Activated CD8-positive, alpha-beta memory T cell treated with anti-CD3 and anti-CD28 coated beads, Interleukin-2, amount 10 ng/mL, durations not matched to agents 7 days and 5 days (primary cell): ENCODE measurements around the gene VOPP1. TPM values are rescaled to one million over a fixed set of nuclear protein-coding genes. Genes with fewer than 3 reads are reported as not detected.

ENCODE experiments used
- ATAC-seq: fragments of 150-1000 bp; cut with Tn5 transposase; one replicate; pipeline ENCODE4 v1.10.0; 2021; ENCODE audit warnings: moderate library complexity
- CTCF ChIA-PET: fragments of 350-600 bp; sonication (Branson Sonifier 250); formaldehyde crosslinking; loops from one replicate; lab custom pipeline; 2021; ENCODE audit warnings: antibody characterized with exemption; lab: Charles Lee
- DNase-seq: peaks from one replicate; pipeline ENCODE4 v3.0.0-alpha.2; 2020
- H3K27ac Mint-ChIP-seq: one replicate; pipeline ENCODE4 v1.8.0; 2021; ENCODE audit warnings: mild to moderate bottlenecking, mixed read lengths
- H3K27me3 Mint-ChIP-seq: one replicate; pipeline ENCODE4 v1.8.0; 2021; ENCODE audit warnings: mixed read lengths
- H3K36me3 Mint-ChIP-seq: one replicate; pipeline ENCODE4 v1.8.0; 2021; ENCODE audit warnings: mild to moderate bottlenecking, mixed read lengths
- H3K4me1 Mint-ChIP-seq: one replicate; pipeline ENCODE4 v1.8.0; 2021; ENCODE audit warnings: mixed read lengths
- H3K4me3 Mint-ChIP-seq: one replicate; pipeline ENCODE4 v1.8.0; 2021; ENCODE audit warnings: mild to moderate bottlenecking, moderate library complexity, mixed read lengths
- H3K9me3 Mint-ChIP-seq: one replicate; pipeline ENCODE4 v1.8.0; 2022; ENCODE audit warnings: low read depth, mixed read lengths
- total RNA-seq, 2 experiments: library from RNA; stranded (reverse); gene quantifications; one replicate each; pipeline ENCODE4 v1.2.3, GENCODE V29; 2021

The VOPP1 gene
- total RNA-seq, 2 experiments from 2014 or later, result 42.3 to 67.3 TPM

GRCh38 chr7:55467047-55467593 is 105.2 kb downstream of the VOPP1 start:
- no peak overlapping the region for H3K27ac Mint-ChIP-seq
- H3K4me3 Mint-ChIP-seq, result no peak overlapping the region
- CTCF ChIA-PET, result interaction anchor here (1.0 kb wide), 1 partner anchor 14 kb away, joined by 3 read pairs; no protein-coding TSS in a partner anchor
- ATAC-seq (no peak), DNase-seq (no peak)
- peaks cover 29% of the 10 kb centered on the region for H3K4me1 Mint-ChIP-seq
- peaks cover 2% of the 10 kb centered on the region for H3K9me3 Mint-ChIP-seq
- no peaks in the 10 kb centered on the region for H3K27me3 Mint-ChIP-seq
- peaks cover 53% of the 10 kb centered on the region for H3K36me3 Mint-ChIP-seq

GRCh38 chr7:55465691-55466090 is 106.6 kb downstream of the VOPP1 start:
- DNase-seq (no peak), ATAC-seq (no peak)
- CTCF ChIA-PET, result no interaction called here
- peaks cover 33% of the 10 kb centered on the region for H3K4me1 Mint-ChIP-seq
- H3K36me3 Mint-ChIP-seq, result peaks cover 54% of the 10 kb centered on the region
- no peak overlapping the region for H3K4me3 Mint-ChIP-seq
- peaks cover 5% of the 10 kb centered on the region for H3K9me3 Mint-ChIP-seq
- H3K27ac Mint-ChIP-seq, result no peak overlapping the region
- no peaks in the 10 kb centered on the region for H3K27me3 Mint-ChIP-seq

GRCh38 chr7:55464422-55464821 is 107.9 kb downstream of the VOPP1 start:
- Mint-ChIP-seq H3K36me3 (peaks cover 55% of the 10 kb centered on the region), H3K27ac (no peak overlapping the region), H3K27me3 (no peaks in the 10 kb centered on the region), H3K4me3 (no peak overlapping the region), H3K9me3 (peaks cover 8% of the 10 kb centered on the region), H3K4me1 (peaks cover 21% of the 10 kb centered on the region)
- ATAC-seq, result no peak
- CTCF ChIA-PET, result no interaction called here
- no peak for DNase-seq

- Mint-ChIP-seq H3K27me3 (no peaks in the 10 kb centered on the region), H3K27ac (no peak overlapping the region), H3K4me3 (no peak overlapping the region), H3K9me3 (peaks cover 12% of the 10 kb centered on the region), H3K4me1 (peaks cover 16% of the 10 kb centered on the region), H3K36me3 (peaks cover 60% of the 10 kb centered on the region)
- CTCF ChIA-PET, result no interaction called here
- DNase-seq, result no peak
- ATAC-seq, result no peak
These were observed 108.5 kb downstream of the VOPP1 start for GRCh38 chr7:55463686-55464262.

GRCh38 chr7:55458351-55458750 is 114.0 kb downstream of the VOPP1 start:
- ATAC-seq, result no peak
- peaks cover 29% of the 10 kb centered on the region for H3K36me3 Mint-ChIP-seq
- H3K4me1 Mint-ChIP-seq, result peaks cover 12% of the 10 kb centered on the region
- no peak overlapping the region for H3K4me3 Mint-ChIP-seq
- CTCF ChIA-PET, result no interaction called here
- no peak for DNase-seq
- H3K9me3 Mint-ChIP-seq, result peaks cover 15% of the 10 kb centered on the region
- no peak overlapping the region for H3K27ac Mint-ChIP-seq
- H3K27me3 Mint-ChIP-seq, result no peaks in the 10 kb centered on the region

- peaks cover 15% of the 10 kb centered on the region for H3K9me3 Mint-ChIP-seq
- peaks cover 27% of the 10 kb centered on the region for H3K36me3 Mint-ChIP-seq
- H3K27ac Mint-ChIP-seq, result no peak overlapping the region
- H3K4me3 Mint-ChIP-seq, result no peak overlapping the region
- peaks cover 15% of the 10 kb centered on the region for H3K4me1 Mint-ChIP-seq
- CTCF ChIA-PET, result no interaction called here
- DNase-seq, result no peak
- H3K27me3 Mint-ChIP-seq, result no peaks in the 10 kb centered on the region
- no peak for ATAC-seq
These were observed 114.5 kb downstream of the VOPP1 start for GRCh38 chr7:55457801-55458200.

- CTCF ChIA-PET, result interaction anchor here (0.6 to 1.1 kb wide), 3 partner anchors 15 to 457 kb away, joined by 3 read pairs; no protein-coding TSS in a partner anchor
- H3K27ac Mint-ChIP-seq, result no peak overlapping the region
- H3K27me3 Mint-ChIP-seq, result no peaks in the 10 kb centered on the region
- peaks cover 6% of the 10 kb centered on the region for H3K4me1 Mint-ChIP-seq
- ATAC-seq (no peak), DNase-seq (no peak)
- H3K9me3 Mint-ChIP-seq, result peaks cover 3% of the 10 kb centered on the region
- no peak overlapping the region for H3K4me3 Mint-ChIP-seq
- H3K36me3 Mint-ChIP-seq, result peaks cover 11% of the 10 kb centered on the region
These were observed 119.3 kb downstream of the VOPP1 start for GRCh38 chr7:55452971-55453370.

GRCh38 chr7:55449992-55450535 is 122.2 kb downstream of the VOPP1 start:
- Mint-ChIP-seq H3K4me3 (no peak overlapping the region), H3K9me3 (no peaks in the 10 kb centered on the region), H3K27ac (no peak overlapping the region), H3K36me3 (peaks cover 11% of the 10 kb centered on the region), H3K4me1 (peaks cover 6% of the 10 kb centered on the region), H3K27me3 (no peaks in the 10 kb centered on the region)
- CTCF ChIA-PET, result no interaction called here
- DNase-seq, result no peak
- ATAC-seq, result no peak

- ATAC-seq (no peak), DNase-seq (no peak)
- no peak overlapping the region for H3K4me3 Mint-ChIP-seq
- H3K36me3 Mint-ChIP-seq, result peaks cover 8% of the 10 kb centered on the region
- no peaks in the 10 kb centered on the region for H3K9me3 Mint-ChIP-seq
- H3K27me3 Mint-ChIP-seq, result no peaks in the 10 kb centered on the region
- no peak overlapping the region for H3K27ac Mint-ChIP-seq
- peaks cover 6% of the 10 kb centered on the region for H3K4me1 Mint-ChIP-seq
- CTCF ChIA-PET, result no interaction called here
These were observed 122.9 kb downstream of the VOPP1 start for GRCh38 chr7:55449205-55449991.

GRCh38 chr7:55448526-55448925 is 123.8 kb downstream of the VOPP1 start:
- Mint-ChIP-seq H3K36me3 (peaks cover 6% of the 10 kb centered on the region), H3K27me3 (no peaks in the 10 kb centered on the region), H3K9me3 (no peaks in the 10 kb centered on the region), H3K4me3 (no peak overlapping the region), H3K4me1 (peaks cover 6% of the 10 kb centered on the region), H3K27ac (no peak overlapping the region)
- no peak for DNase-seq
- CTCF ChIA-PET, result no interaction called here
- no peak for ATAC-seq

GRCh38 chr7:55444786-55445185 is 127.5 kb downstream of the VOPP1 start:
- H3K36me3 Mint-ChIP-seq, result peaks cover 4% of the 10 kb centered on the region
- H3K4me3 Mint-ChIP-seq, result no peak overlapping the region
- CTCF ChIA-PET, result no interaction called here
- H3K9me3 Mint-ChIP-seq, result no peaks in the 10 kb centered on the region
- no peak for DNase-seq
- no peak for ATAC-seq
- H3K27me3 Mint-ChIP-seq, result no peaks in the 10 kb centered on the region
- no peak overlapping the region for H3K27ac Mint-ChIP-seq
- no peaks in the 10 kb centered on the region for H3K4me1 Mint-ChIP-seq

GRCh38 chr7:55441774-55442522 is 130.4 kb downstream of the VOPP1 start:
- H3K4me1 Mint-ChIP-seq, result peaks cover 1% of the 10 kb centered on the region
- peaks cover 4% of the 10 kb centered on the region for H3K36me3 Mint-ChIP-seq
- no peak overlapping the region for H3K27ac Mint-ChIP-seq
- ATAC-seq, result no peak
- DNase-seq, result no peak
- H3K27me3 Mint-ChIP-seq, result no peaks in the 10 kb centered on the region
- CTCF ChIA-PET, result no interaction called here
- H3K9me3 Mint-ChIP-seq, result no peaks in the 10 kb centered on the region
- H3K4me3 Mint-ChIP-seq, result no peak overlapping the region

- peaks cover 2% of the 10 kb centered on the region for H3K36me3 Mint-ChIP-seq
- H3K27ac Mint-ChIP-seq, result no peak overlapping the region
- peaks cover 1% of the 10 kb centered on the region for H3K4me1 Mint-ChIP-seq
- DNase-seq (no peak), ATAC-seq (no peak)
- no peaks in the 10 kb centered on the region for H3K9me3 Mint-ChIP-seq
- no peak overlapping the region for H3K4me3 Mint-ChIP-seq
- CTCF ChIA-PET, result no interaction called here
- no peaks in the 10 kb centered on the region for H3K27me3 Mint-ChIP-seq
These were observed 131.3 kb downstream of the VOPP1 start for GRCh38 chr7:55441002-55441401.
